Measurements from ENCODE around the gene ZNF787. TPM values are rescaled to one million over a fixed set of nuclear protein-coding genes. Genes with fewer than 3 reads are reported as not detected.

Gene ZNF787
- polyA plus RNA-seq, 1 donor: 33.3 TPM

GRCh38 chr19:56123266-56123891 lies 2.3 kb upstream of the ZNF787 start:
- Histone ChIP-seq H3K4me1 (ENCODE audit: control insufficient read depth, insufficient read depth, low read length) (peaks cover 27% of the 10 kb centered on the region), H3K27me3 (ENCODE audit: control insufficient read depth, insufficient read depth, low read length) (no peaks in the 10 kb centered on the region), H3K27ac (ENCODE audit: low read length) (no peak overlapping the region), H3K36me3 (ENCODE audit: control insufficient read depth, insufficient read depth, low read length) (peaks cover 3% of the 10 kb centered on the region), H3K9me3 (ENCODE audit: control insufficient read depth, low read depth, low read length) (no peaks in the 10 kb centered on the region), H3K4me3 (ENCODE audit: low read length) (no peak overlapping the region)
- WGBS (ENCODE audit: insufficient coverage, low lambda C conversion rate): no CpG with 5 or more reads among the region's 16 CpGs
- no peak for DNase-seq

- DNase-seq: peak; percentile 87 to 94
Measured at GRCh38 chr19:56120371-56121179, 520 bp downstream of the ZNF787 start.

GRCh38 chr19:56120002-56120370 lies 1.1 kb downstream of the ZNF787 start:
- no CpG with 5 or more reads among the region's 8 CpGs for WGBS (ENCODE audit: insufficient coverage, low lambda C conversion rate)
- Histone ChIP-seq H3K4me3 (ENCODE audit: low read length) (peak overlapping the region; percentile 74), H3K4me1 (ENCODE audit: control insufficient read depth, insufficient read depth, low read length) (peaks cover 28% of the 10 kb centered on the region), H3K36me3 (ENCODE audit: control insufficient read depth, insufficient read depth, low read length) (peaks cover 10% of the 10 kb centered on the region), H3K27ac (ENCODE audit: low read length) (peak overlapping the region; percentile 96), H3K9me3 (ENCODE audit: control insufficient read depth, low read depth, low read length) (no peaks in the 10 kb centered on the region), H3K27me3 (ENCODE audit: control insufficient read depth, insufficient read depth, low read length) (no peaks in the 10 kb centered on the region)
- no peak for DNase-seq

More at GRCh38 chr19:56120371-56121179, 520 bp downstream of the ZNF787 start:
- Histone ChIP-seq H3K4me3 (ENCODE audit: low read length) (peak overlapping the region; percentile 74), H3K4me1 (ENCODE audit: control insufficient read depth, insufficient read depth, low read length) (peaks cover 28% of the 10 kb centered on the region), H3K27me3 (ENCODE audit: control insufficient read depth, insufficient read depth, low read length) (no peaks in the 10 kb centered on the region), H3K9me3 (ENCODE audit: control insufficient read depth, low read depth, low read length) (no peaks in the 10 kb centered on the region), H3K27ac (ENCODE audit: low read length) (peak overlapping the region; percentile 96), H3K36me3 (ENCODE audit: control insufficient read depth, insufficient read depth, low read length) (peaks cover 9% of the 10 kb centered on the region)
- no CpG with 5 or more reads among the region's 99 CpGs for WGBS (ENCODE audit: insufficient coverage, low lambda C conversion rate)

GRCh38 chr19:56119582-56119978 lies 1.5 kb downstream of the ZNF787 start:
- no peaks in the 10 kb centered on the region for H3K9me3 ChIP-seq (ENCODE audit: control insufficient read depth, low read depth, low read length)
- peak in 1 of 2 donors; percentile 31 for DNase-seq
- peaks cover 13% of the 10 kb centered on the region for H3K36me3 ChIP-seq (ENCODE audit: control insufficient read depth, insufficient read depth, low read length)
- H3K4me3 ChIP-seq (ENCODE audit: low read length): peak overlapping the region; percentile 74
- H3K4me1 ChIP-seq (ENCODE audit: control insufficient read depth, insufficient read depth, low read length): peaks cover 28% of the 10 kb centered on the region
- peak overlapping the region; percentile 96 for H3K27ac ChIP-seq (ENCODE audit: low read length)
- WGBS (ENCODE audit: insufficient coverage, low lambda C conversion rate): no CpG with 5 or more reads among the region's 16 CpGs
- H3K27me3 ChIP-seq (ENCODE audit: control insufficient read depth, insufficient read depth, low read length): no peaks in the 10 kb centered on the region

GRCh38 chr19:56118666-56119581 lies 2.2 kb downstream of the ZNF787 start:
- Histone ChIP-seq H3K27me3 (ENCODE audit: control insufficient read depth, insufficient read depth, low read length) (no peaks in the 10 kb centered on the region), H3K27ac (ENCODE audit: low read length) (peak overlapping the region; percentile 96), H3K9me3 (ENCODE audit: control insufficient read depth, low read depth, low read length) (no peaks in the 10 kb centered on the region), H3K4me3 (ENCODE audit: low read length) (peak overlapping the region; percentile 74), H3K36me3 (ENCODE audit: control insufficient read depth, insufficient read depth, low read length) (peaks cover 13% of the 10 kb centered on the region), H3K4me1 (ENCODE audit: control insufficient read depth, insufficient read depth, low read length) (peaks cover 28% of the 10 kb centered on the region)
- no CpG with 5 or more reads among the region's 8 CpGs for WGBS (ENCODE audit: insufficient coverage, low lambda C conversion rate)
- no peak for DNase-seq

- Histone ChIP-seq H3K27me3 (ENCODE audit: control insufficient read depth, insufficient read depth, low read length) (no peaks in the 10 kb centered on the region), H3K4me3 (ENCODE audit: low read length) (no peak overlapping the region), H3K36me3 (ENCODE audit: control insufficient read depth, insufficient read depth, low read length) (peaks cover 13% of the 10 kb centered on the region), H3K27ac (ENCODE audit: low read length) (no peak overlapping the region), H3K9me3 (ENCODE audit: control insufficient read depth, low read depth, low read length) (no peaks in the 10 kb centered on the region), H3K4me1 (ENCODE audit: control insufficient read depth, insufficient read depth, low read length) (peaks cover 32% of the 10 kb centered on the region)
- no peak for DNase-seq
- no CpG with 5 or more reads among the region's 9 CpGs for WGBS (ENCODE audit: insufficient coverage, low lambda C conversion rate)
Measured at GRCh38 chr19:56117889-56118288, 3.2 kb downstream of the ZNF787 start.

- no CpG with 5 or more reads among the region's 14 CpGs for WGBS (ENCODE audit: insufficient coverage, low lambda C conversion rate)
- H3K4me3 ChIP-seq (ENCODE audit: low read length): no peak overlapping the region
- no peak overlapping the region for H3K27ac ChIP-seq (ENCODE audit: low read length)
- H3K36me3 ChIP-seq (ENCODE audit: control insufficient read depth, insufficient read depth, low read length): peaks cover 13% of the 10 kb centered on the region
- peaks cover 36% of the 10 kb centered on the region for H3K4me1 ChIP-seq (ENCODE audit: control insufficient read depth, insufficient read depth, low read length)
- no peaks in the 10 kb centered on the region for H3K27me3 ChIP-seq (ENCODE audit: control insufficient read depth, insufficient read depth, low read length)
- H3K9me3 ChIP-seq (ENCODE audit: control insufficient read depth, low read depth, low read length): no peaks in the 10 kb centered on the region
- DNase-seq: no peak
Measured at GRCh38 chr19:56117376-56117884, 3.7 kb downstream of the ZNF787 start.

- Histone ChIP-seq H3K4me3 (ENCODE audit: low read length) (no peak overlapping the region), H3K9me3 (ENCODE audit: control insufficient read depth, low read depth, low read length) (no peaks in the 10 kb centered on the region), H3K36me3 (ENCODE audit: control insufficient read depth, insufficient read depth, low read length) (peaks cover 13% of the 10 kb centered on the region), H3K4me1 (ENCODE audit: control insufficient read depth, insufficient read depth, low read length) (peaks cover 39% of the 10 kb centered on the region), H3K27me3 (ENCODE audit: control insufficient read depth, insufficient read depth, low read length) (no peaks in the 10 kb centered on the region), H3K27ac (ENCODE audit: low read length) (no peak overlapping the region)
- no CpG with 5 or more reads among the region's 6 CpGs for WGBS (ENCODE audit: insufficient coverage, low lambda C conversion rate)
- no peak for DNase-seq
Measured at GRCh38 chr19:56116606-56117005, 4.5 kb downstream of the ZNF787 start.

- Histone ChIP-seq H3K4me3 (ENCODE audit: low read length) (no peak overlapping the region), H3K27me3 (ENCODE audit: control insufficient read depth, insufficient read depth, low read length) (no peaks in the 10 kb centered on the region), H3K36me3 (ENCODE audit: control insufficient read depth, insufficient read depth, low read length) (peaks cover 13% of the 10 kb centered on the region), H3K9me3 (ENCODE audit: control insufficient read depth, low read depth, low read length) (no peaks in the 10 kb centered on the region), H3K27ac (ENCODE audit: low read length) (no peak overlapping the region), H3K4me1 (ENCODE audit: control insufficient read depth, insufficient read depth, low read length) (peaks cover 49% of the 10 kb centered on the region)
- DNase-seq: no peak
- no CpG with 5 or more reads among the region's 21 CpGs for WGBS (ENCODE audit: insufficient coverage, low lambda C conversion rate)
Measured at GRCh38 chr19:56115490-56115889, 5.6 kb downstream of the ZNF787 start.

GRCh38 chr19:56114778-56115110 lies 6.4 kb downstream of the ZNF787 start:
- no peak for DNase-seq
- no CpG with 5 or more reads among the region's 10 CpGs for WGBS (ENCODE audit: insufficient coverage, low lambda C conversion rate)
- Histone ChIP-seq H3K27me3 (ENCODE audit: control insufficient read depth, insufficient read depth, low read length) (no peaks in the 10 kb centered on the region), H3K36me3 (ENCODE audit: control insufficient read depth, insufficient read depth, low read length) (peaks cover 13% of the 10 kb centered on the region), H3K4me1 (ENCODE audit: control insufficient read depth, insufficient read depth, low read length) (peaks cover 53% of the 10 kb centered on the region), H3K4me3 (ENCODE audit: low read length) (no peak overlapping the region), H3K27ac (ENCODE audit: low read length) (no peak overlapping the region), H3K9me3 (ENCODE audit: control insufficient read depth, low read depth, low read length) (no peaks in the 10 kb centered on the region)
